Endothelial cell of umbilical vein (primary cell): ENCODE measurements around the gene HCRTR2. TPM values are rescaled to one million over a fixed set of nuclear protein-coding genes. Genes with fewer than 3 reads are reported as not detected.

ENCODE experiments used
- BruUV-seq: library from RNA; stranded (reverse); fragments of 400-500 nt; replicated peaks from 2 replicates; lab custom pipeline; 2021; lab: Mats Ljungman, UMichigan
- CTCF ChIA-PET: fragments of 300-600, 350-600 bp; sonication (Branson Sonifier 250); formaldehyde crosslinking; loops from one replicate; lab custom pipeline; 2021; ENCODE audit warnings: antibody characterized with exemption, inconsistent platforms; lab: Charles Lee
- POLR2A ChIA-PET: fragments of 300-600, 350-600 bp; sonication (Branson Sonifier 250); formaldehyde crosslinking; loops from one replicate; lab custom pipeline; 2021; ENCODE audit warnings: antibody characterized with exemption, inconsistent platforms; lab: Charles Lee
- DNase-seq: peaks from one replicate; pipeline ENCODE4 v3.0.0-alpha.2; 2011; ENCODE audit warnings: low read depth, low spot score
- FAIRE-seq: peaks from 2 replicates; lab custom pipeline; 2011; peaks lifted over from hg19 to GRCh38; lab: Jason Lieb, UNC
- H2AFZ ChIP-seq: 2 replicates; pipeline ENCODE4 v1.6.0; 2012; ENCODE audit warnings: low read depth, low read length, control low read depth, inconsistent platforms
- H3K27ac ChIP-seq: 2 replicates; pipeline ENCODE4 v1.5.1; 2011; ENCODE audit warnings: low read depth, mild to moderate bottlenecking, control low read depth, low read length, moderate library complexity; ENCODE audit not compliant: insufficient read depth
- H3K27me3 ChIP-seq, 2 experiments: 2 replicates each; pipeline versions ENCODE4 v1.6.0 to v1.6.1; 2011; ENCODE audit warnings: low read length in 2 of 2, mixed read lengths in 1 of 2; ENCODE audit not compliant: control insufficient read depth in 2 of 2, insufficient read depth in 2 of 2
- H3K36me3 ChIP-seq, 2 experiments: 2 replicates in 1 of 2; 3 replicates in 1 of 2; pipeline ENCODE4 v1.5.1; 2011; ENCODE audit warnings: low read length in 2 of 2, mild to moderate bottlenecking in 1 of 2, moderate library complexity in 1 of 2; ENCODE audit not compliant: control insufficient read depth in 2 of 2, insufficient read depth in 2 of 2; ENCODE audit errors: extremely low read depth in 1 of 2
- H3K4me1 ChIP-seq: 3 replicates; pipeline ENCODE4 v1.5.1; 2011; ENCODE audit warnings: mild to moderate bottlenecking, low read length; ENCODE audit not compliant: control insufficient read depth, insufficient read depth; ENCODE audit errors: extremely low read depth
- H3K4me2 ChIP-seq: 2 replicates; pipeline ENCODE4 v1.6.1; 2011; ENCODE audit warnings: low read length, control low read depth, mixed read lengths; ENCODE audit not compliant: insufficient read depth
- H3K4me3 ChIP-seq, 3 experiments: fragments of 200-600 bp in 1 of 3; sonication (generic), shearing (Covaris generic) in 1 of 3; replicated peaks in 1 of 3; 2 replicates each; pipeline ENCODE4 v1.5.1; 2011 to 2016; ENCODE audit warnings: control low read depth in 3 of 3, low read length in 3 of 3, mild to moderate bottlenecking in 2 of 3, inconsistent platforms in 1 of 3, low read depth in 1 of 3, moderate library complexity in 1 of 3; ENCODE audit not compliant: insufficient read depth in 1 of 3
- H3K79me2 ChIP-seq: 2 replicates; pipeline ENCODE4 v1.6.0; 2012; ENCODE audit warnings: low read length, inconsistent platforms; ENCODE audit not compliant: control insufficient read depth, insufficient read depth
- H3K9ac ChIP-seq: replicated peaks from 2 replicates; pipeline ENCODE3; 2011; ENCODE audit warnings: low read length, control low read depth; ENCODE audit not compliant: insufficient read depth; ENCODE audit errors: extremely low read depth
- H3K9me1 ChIP-seq: replicated peaks from 3 replicates; pipeline ENCODE4 v1.6.0; 2011; ENCODE audit warnings: mild to moderate bottlenecking, low read length; ENCODE audit not compliant: control insufficient read depth, insufficient read depth; ENCODE audit errors: extremely low read depth
- H3K9me3 ChIP-seq: replicated peaks from 2 replicates; pipeline ENCODE4 v1.5.1; 2012; ENCODE audit warnings: low read length, inconsistent platforms; ENCODE audit not compliant: control insufficient read depth, insufficient read depth
- H4K20me1 ChIP-seq: replicated peaks from 2 replicates; pipeline ENCODE3; 2011; ENCODE audit warnings: mild to moderate bottlenecking, low read length; ENCODE audit not compliant: control insufficient read depth, insufficient read depth; ENCODE audit errors: extremely low read depth
- CTCF ChIP-seq, 2 donors: IDR thresholded peaks; 1 replicate in 1 of 2; 2 replicates in 1 of 2; pipeline ENCODE4 v1.5.1; 2011; ENCODE audit warnings: low read length in 2 of 2, mild to moderate bottlenecking in 2 of 2, moderate library complexity in 2 of 2, control low read depth in 1 of 2, inconsistent platforms in 1 of 2, low read depth in 1 of 2; ENCODE audit not compliant: insufficient read depth in 1 of 2; ENCODE audit errors: extremely low read depth in 1 of 2
- EZH2 ChIP-seq: IDR thresholded peaks from 2 replicates; pipeline ENCODE4 v1.6.1; 2012; ENCODE audit warnings: borderline replicate concordance, low read depth, mild to moderate bottlenecking, moderate library complexity, low read length, inconsistent platforms; ENCODE audit not compliant: severe bottlenecking
- FOS ChIP-seq: IDR thresholded peaks from 2 replicates; pipeline ENCODE4 v1.6.1; 2011; ENCODE audit warnings: mild to moderate bottlenecking, low read length, moderate library complexity, borderline replicate concordance; ENCODE audit not compliant: insufficient read depth
- GATA2 ChIP-seq: IDR thresholded peaks from 2 replicates; pipeline ENCODE4 v1.7.0; 2011; ENCODE audit warnings: low read depth, mild to moderate bottlenecking, moderate library complexity, mixed read lengths, low read length; ENCODE audit not compliant: insufficient read length, insufficient read depth
- JUN ChIP-seq: IDR thresholded peaks from 2 replicates; pipeline ENCODE4 v1.6.1; 2011; ENCODE audit warnings: borderline replicate concordance, low read depth; ENCODE audit not compliant: insufficient read length, insufficient read depth
- MAX ChIP-seq: IDR thresholded peaks from 2 replicates; pipeline ENCODE4 v1.6.1; 2011; ENCODE audit not compliant: insufficient read depth, insufficient read length
- MYC ChIP-seq: IDR thresholded peaks from one replicate; pipeline ENCODE4 v1.6.1; 2011; ENCODE audit warnings: mild to moderate bottlenecking, low read depth, low read length
- POLR2A ChIP-seq: IDR thresholded peaks from 2 replicates; pipeline ENCODE4 v1.6.1; 2012; ENCODE audit warnings: low read depth, mild to moderate bottlenecking, control low read depth, low read length
- POLR2AphosphoS5 ChIP-seq: IDR thresholded peaks from 2 replicates; pipeline ENCODE4 v1.6.1; 2012; ENCODE audit warnings: low read depth, mild to moderate bottlenecking, control low read depth, low read length, moderate library complexity; ENCODE audit not compliant: insufficient read depth
- dilution Hi-C: fragments of 300-500 bp; cut with MboI; formaldehyde crosslinking; loops from one replicate; pipeline ENCODE4 v1.15.0; 2019; ENCODE audit warnings: low sequenced_read_pairs; ENCODE audit not compliant: extremely low pct_ligation_motif_present
- intact Hi-C: fragments of 100-400 bp; cut with micrococcal nuclease; formaldehyde crosslinking; loops from one replicate; pipeline ENCODE4 v1.10.0; 2022
- polyA plus RNA-seq, 4 experiments: library from polyadenylated mRNA; depleted of rRNA in 3 of 4; stranded (reverse) in 3 of 4; unstranded in 1 of 4; fragments of >200 nt; gene quantifications; 2 replicates each; pipeline versions ENCODE4 v1.2.1 to v1.2.3, GENCODE V29; 2011 to 2012; ENCODE audit warnings: missing spikeins in 1 of 4
- total RNA-seq: library from RNA; stranded (reverse); gene quantifications from 2 replicates; pipeline ENCODE4 v1.2.3, GENCODE V29; 2021

The HCRTR2 gene
- total and polyA plus RNA-seq, 2 donors (not counting 3 experiments of a cell fraction or from before 2014, with no cell fraction given): not detected

GRCh38 chr6:55304747-55305146 lies 130.4 kb downstream of the HCRTR2 start:
- dilution Hi-C loops: no loop called here

More at GRCh38 chr6:55304747-55305146, 130.4 kb downstream of the HCRTR2 start:
- TF ChIP-seq POLR2A (no peak), JUN (no peak), CTCF (IDR thresholded peaks at IDR 0.05; ENCODE audit: extremely low read depth in 1 of 2, insufficient read depth in 1 of 2, low read depth in 1 of 2, low read length in 2 of 2) (no peak), POLR2AphosphoS5 (no peak), GATA2 (no peak), FOS (no peak), EZH2 (no peak), MYC (no peak), MAX (no peak)
- no TSS peak for BruUV-seq
- Histone ChIP-seq H3K36me3 (no peaks in the 10 kb centered on the region), H3K4me2 (no peak overlapping the region), H3K27me3 (no peaks in the 10 kb centered on the region), H3K4me1 (no peaks in the 10 kb centered on the region), H2AFZ (no peak overlapping the region), H3K79me2 (no peaks in the 10 kb centered on the region), H3K9me1 (no peaks in the 10 kb centered on the region), H3K9me3 (no peaks in the 10 kb centered on the region), H4K20me1 (no peaks in the 10 kb centered on the region), H3K4me3 (no peak overlapping the region), H3K27ac (no peak overlapping the region), H3K9ac (no peak overlapping the region)
- no peak for DNase-seq
- FAIRE-seq: no peak
- intact Hi-C loops: no loop called here
- ChIA-PET POLR2A (no interaction called here), CTCF (interaction anchor here (1.3 kb wide), 1 partner anchor 38 kb away, joined by 4 read pairs; no protein-coding TSS in a partner anchor)
